SU-DHL-6 (cell line): ENCODE results near the gene OR6S1.
"Not testable (repeated sequence)": the region's sequence is repeated elsewhere in the genome, so short reads cannot be mapped to it uniquely, and the experiment has no call there.

ENCODE experiments used
- EZH2phosphoT487 ChIP-seq: fragments of 200-600 bp; sonication (generic), shearing (Covaris generic); conservative IDR thresholded peaks from 2 replicates; pipeline ENCODE4 v1.6.1; 2018; ENCODE audit warnings: mild to moderate bottlenecking, antibody characterized with exemption, low read length, moderate library complexity, mixed read lengths
- TF ChIP-seq, protein P1 (sequence below): fragments of 200-600 bp; sonication (generic); IDR thresholded peaks from one replicate; pipeline ENCODE4 v1.5.1; 2017; ENCODE audit warnings: antibody characterized with exemption, mild to moderate bottlenecking, low read length, moderate library complexity; ENCODE audit not compliant: insufficient read depth, poor library complexity, severe bottlenecking

- TF ChIP-seq, protein P1, sequence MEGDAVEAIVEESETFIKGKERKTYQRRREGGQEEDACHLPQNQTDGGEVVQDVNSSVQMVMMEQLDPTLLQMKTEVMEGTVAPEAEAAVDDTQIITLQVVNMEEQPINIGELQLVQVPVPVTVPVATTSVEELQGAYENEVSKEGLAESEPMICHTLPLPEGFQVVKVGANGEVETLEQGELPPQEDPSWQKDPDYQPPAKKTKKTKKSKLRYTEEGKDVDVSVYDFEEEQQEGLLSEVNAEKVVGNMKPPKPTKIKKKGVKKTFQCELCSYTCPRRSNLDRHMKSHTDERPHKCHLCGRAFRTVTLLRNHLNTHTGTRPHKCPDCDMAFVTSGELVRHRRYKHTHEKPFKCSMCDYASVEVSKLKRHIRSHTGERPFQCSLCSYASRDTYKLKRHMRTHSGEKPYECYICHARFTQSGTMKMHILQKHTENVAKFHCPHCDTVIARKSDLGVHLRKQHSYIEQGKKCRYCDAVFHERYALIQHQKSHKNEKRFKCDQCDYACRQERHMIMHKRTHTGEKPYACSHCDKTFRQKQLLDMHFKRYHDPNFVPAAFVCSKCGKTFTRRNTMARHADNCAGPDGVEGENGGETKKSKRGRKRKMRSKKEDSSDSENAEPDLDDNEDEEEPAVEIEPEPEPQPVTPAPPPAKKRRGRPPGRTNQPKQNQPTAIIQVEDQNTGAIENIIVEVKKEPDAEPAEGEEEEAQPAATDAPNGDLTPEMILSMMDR, result not testable (repeated sequence)
- not testable (repeated sequence) for TF ChIP-seq EZH2phosphoT487
Observed at GRCh38 chr14:20595726-20596125, 45.8 kb downstream of the OR6S1 start.
